Measurements from ENCODE around the gene RHOF. TPM values are rescaled to one million over a fixed set of nuclear protein-coding genes. Genes with fewer than 3 reads are reported as not detected.

Gene RHOF
- total RNA-seq, 1 donor from 2014 or later, result 28.7 TPM

- intact Hi-C loops (cut with DNase I), result no loop called here
- H3K36me3 ChIP-seq, result no peaks in the 10 kb centered on the region
- H3K27me3 ChIP-seq (ENCODE audit: low read depth), result no peaks in the 10 kb centered on the region
- peak; percentile 9 for TF ChIP-seq CTCF (IDR thresholded peaks at IDR 0.05)
- peaks cover 85% of the 10 kb centered on the region for H3K4me1 ChIP-seq
- no peak for ATAC-seq
- peak overlapping the region; percentile 39 for H3K4me3 ChIP-seq
- no peaks in the 10 kb centered on the region for H3K9me3 ChIP-seq
- DNase-seq, result no peak
- peak overlapping the region; percentile 84 for H3K27ac ChIP-seq
Measured at GRCh38 chr12:121789233-121789781, 4.2 kb downstream of the RHOF start.

- ATAC-seq, result no peak
- no peaks in the 10 kb centered on the region for H3K9me3 ChIP-seq
- TF ChIP-seq CTCF (IDR thresholded peaks at IDR 0.05), result no peak
- H3K4me1 ChIP-seq, result peaks cover 77% of the 10 kb centered on the region
- no peaks in the 10 kb centered on the region for H3K27me3 ChIP-seq (ENCODE audit: low read depth)
- no peaks in the 10 kb centered on the region for H3K36me3 ChIP-seq
- no peak for DNase-seq
- H3K27ac ChIP-seq, result peak overlapping the region; percentile 84
- intact Hi-C loops (cut with DNase I), result no loop called here
- no peak overlapping the region for H3K4me3 ChIP-seq
Measured at GRCh38 chr12:121788176-121788818, 5.2 kb downstream of the RHOF start.

- Histone ChIP-seq H3K36me3 (no peaks in the 10 kb centered on the region), H3K9me3 (no peaks in the 10 kb centered on the region), H3K27me3 (ENCODE audit: low read depth) (no peaks in the 10 kb centered on the region), H3K4me3 (no peak overlapping the region), H3K27ac (peak overlapping the region; percentile 41), H3K4me1 (peaks cover 75% of the 10 kb centered on the region)
- ATAC-seq, result no peak
- DNase-seq, result no peak
- intact Hi-C loops (cut with DNase I), result no loop called here
- no peak for TF ChIP-seq CTCF (IDR thresholded peaks at IDR 0.05)
Measured at GRCh38 chr12:121787063-121788025, 6.1 kb downstream of the RHOF start.

GRCh38 chr12:121786440-121786825, 7.1 kb downstream of the RHOF start:
- no peaks in the 10 kb centered on the region for H3K27me3 ChIP-seq (ENCODE audit: low read depth)
- H3K27ac ChIP-seq, result peak overlapping the region; percentile 49
- H3K4me1 ChIP-seq, result peaks cover 75% of the 10 kb centered on the region
- no peaks in the 10 kb centered on the region for H3K9me3 ChIP-seq
- ATAC-seq (peak; percentile 75 to 76), DNase-seq (peak; percentile 80)
- intact Hi-C loops (cut with DNase I), result no loop called here
- no peak for TF ChIP-seq CTCF (IDR thresholded peaks at IDR 0.05)
- H3K36me3 ChIP-seq, result no peaks in the 10 kb centered on the region
- no peak overlapping the region for H3K4me3 ChIP-seq

GRCh38 chr12:121784460-121784859, 9.0 kb downstream of the RHOF start:
- no peak for TF ChIP-seq CTCF (IDR thresholded peaks at IDR 0.05)
- peaks cover 17% of the 10 kb centered on the region for H3K36me3 ChIP-seq
- peaks cover 62% of the 10 kb centered on the region for H3K4me1 ChIP-seq
- no peak for DNase-seq
- H3K27ac ChIP-seq, result no peak overlapping the region
- no peaks in the 10 kb centered on the region for H3K9me3 ChIP-seq
- intact Hi-C loops (cut with DNase I), result no loop called here
- H3K4me3 ChIP-seq, result no peak overlapping the region
- H3K27me3 ChIP-seq (ENCODE audit: low read depth), result no peaks in the 10 kb centered on the region
- no peak for ATAC-seq
